ENCODE measurements around the gene BCR. TPM values are rescaled to one million over a fixed set of nuclear protein-coding genes. Genes with fewer than 3 reads are reported as not detected.

BCR gene
- total and polyA plus RNA-seq, 2 of the 8 experiments (the other 6 are each of a cell fraction or from before 2014, with no cell fraction given), result 66.7 to 130 TPM

DNA sequence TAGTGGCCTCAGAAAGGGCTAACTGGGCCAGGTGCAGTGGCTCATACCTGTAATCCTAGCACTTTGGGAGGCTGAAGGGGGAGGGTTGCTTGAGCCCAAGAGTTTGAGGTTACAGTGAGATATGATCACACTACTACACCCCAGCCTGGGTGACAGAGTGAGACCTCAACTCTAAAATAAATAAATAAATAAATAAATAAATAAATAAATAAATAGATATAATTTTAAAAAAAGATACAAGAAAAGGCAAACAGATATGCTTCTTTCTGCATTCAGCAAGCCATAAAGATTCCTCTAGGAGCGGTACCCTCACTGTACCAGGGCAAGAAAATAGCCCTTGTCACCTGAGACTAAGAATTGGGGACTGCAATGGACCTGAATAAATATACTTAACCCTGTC is 37.2 kb upstream of the BCR start:
- ChIA-PET POLR2A (ENCODE audit: partially characterized antibody) (no interaction called here), CTCF (ENCODE audit: partially characterized antibody) (interaction anchor here (1.1 to 5.8 kb wide), 2 partner anchors 13 to 139 kb away, joined by 3 to 49 read pairs; no protein-coding TSS in a partner anchor)
- Histone ChIP-seq H3K56ac (replicated peaks; ENCODE audit: insufficient read length, low read depth, low read length) (no peak overlapping the region), H2AK5ac (ENCODE audit: low read depth, low read length) (no peak overlapping the region), H4K8ac (ENCODE audit: extremely low read depth, insufficient read depth, low read length) (no peak overlapping the region), H3K9me3 (ENCODE audit: insufficient read depth in 2 of 2, low read depth in 1 of 2, low read length in 1 of 2) (no peaks in the 10 kb centered on the region), H3K36me3 (ENCODE audit: control insufficient read depth in 2 of 4, insufficient read depth in 4 of 4, low read length in 3 of 4) (no peaks in the 10 kb centered on the region), H2BK20ac (ENCODE audit: low read length) (no peak overlapping the region), H3K79me2 (ENCODE audit: control insufficient read depth in 1 of 2, insufficient read depth in 2 of 2, low read length in 2 of 2) (no peaks in the 10 kb centered on the region), H3K4me1 (replicated peaks in 1 of 4; ENCODE audit: control insufficient read depth in 3 of 4, insufficient read depth in 4 of 4, low read length in 3 of 4) (peaks cover 0 to 10% (median 4%) of the 10 kb centered on the region in 4 experiments; a peak in 4 of 7 replicates), H3K14ac (ENCODE audit: insufficient read length) (no peak overlapping the region), H3K18ac (ENCODE audit: extremely low read depth, low read length) (no peak overlapping the region), H3K27me3 (replicated peaks in 1 of 4; ENCODE audit: control insufficient read depth in 3 of 4, extremely low read depth in 1 of 4, insufficient read depth in 3 of 4, low read length in 3 of 4) (peaks cover 0 to 14% (median 7%) of the 10 kb centered on the region in 4 experiments; a peak in 5 of 7 replicates), H2BK5ac (ENCODE audit: low read depth, low read length) (no peak overlapping the region), H2BK12ac (ENCODE audit: low read depth, low read length) (no peak overlapping the region), H4K20me1 (replicated peaks in 1 of 2; ENCODE audit: control insufficient read depth in 1 of 2, insufficient read depth in 2 of 2, low read length in 2 of 2) (no peaks in the 10 kb centered on the region), H3K27ac (ENCODE audit: low read depth, low read length) (no peak overlapping the region), H4K5ac (ENCODE audit: insufficient read length, low read depth, low read length) (no peak overlapping the region), H2AFZ (ENCODE audit: low read length) (no peak overlapping the region), H2BK120ac (replicated peaks; ENCODE audit: low read depth, low read length) (no peak overlapping the region), H3K23me2 (ENCODE audit: low read depth, low read length) (peaks cover 6% of the 10 kb centered on the region; the same call in 1 of the 2 replicates), H4K91ac (replicated peaks; ENCODE audit: insufficient read length, low read length) (no peak overlapping the region), H3K9ac (replicated peaks in 1 of 4; ENCODE audit: extremely low read depth in 1 of 4, low read depth in 3 of 4, low read length in 3 of 4) (no peak overlapping the region), H3K4ac (replicated peaks; ENCODE audit: insufficient read length, low read depth, low read length) (no peak overlapping the region), H3K79me1 (ENCODE audit: low read depth, low read length) (no peaks in the 10 kb centered on the region), H2BK15ac (ENCODE audit: low read length) (no peak overlapping the region), H3K23ac (ENCODE audit: insufficient read length) (no peak overlapping the region), H3K4me3 (ENCODE audit: extremely low read depth in 1 of 4, insufficient read depth in 2 of 4, low read depth in 3 of 4, low read length in 4 of 4) (no peak overlapping the region), H3K4me2 (ENCODE audit: insufficient read depth in 1 of 2, low read depth in 2 of 2, low read length in 2 of 2) (no peak overlapping the region)
- 94% methylated on average over 1 of the region's 1 CpG; no CpG with 5 or more reads in 1 of the 2 experiments for WGBS, 2 experiments (ENCODE audit: extremely low coverage in 1 of 2, insufficient coverage in 1 of 2, insufficient read length in 1 of 2, insufficient replicate concordance in 2 of 2, low coverage in 1 of 2, low lambda C conversion rate in 2 of 2, missing lambda C conversion rate in 1 of 2)
- TF ChIP-seq RBBP5 (IDR thresholded peaks at IDR 0.05; ENCODE audit: borderline replicate concordance, low read depth, low read length) (no peak), GTF2F1 (IDR thresholded peaks at IDR 0.05; ENCODE audit: borderline replicate concordance, low read depth, low read length) (no peak), JUND (IDR thresholded peaks at IDR 0.05; ENCODE audit: low read length) (no peak), ASH2L (IDR thresholded peaks at IDR 0.05; ENCODE audit: low read length) (no peak), EP300 (IDR thresholded peaks at IDR 0.05; ENCODE audit: borderline replicate concordance in 1 of 2, low read depth in 2 of 2, low read length in 2 of 2) (no peak), SUZ12 (IDR thresholded peaks at IDR 0.05; ENCODE audit: low read length) (no peak), BRCA1 (IDR thresholded peaks at IDR 0.05; ENCODE audit: low read depth, low read length) (no peak), SP1 (IDR thresholded peaks at IDR 0.05; ENCODE audit: low read depth, low read length) (no peak), KDM4A (IDR thresholded peaks at IDR 0.05; ENCODE audit: low read depth, low read length, severe bottlenecking) (no peak), CREB1 (IDR thresholded peaks at IDR 0.05) (no peak), SIX5 (IDR thresholded peaks at IDR 0.05; ENCODE audit: low read depth, low read length) (no peak), CHD1 (IDR thresholded peaks at IDR 0.05; ENCODE audit: low read depth, low read length) (no peak), GABPA (IDR thresholded peaks at IDR 0.05; ENCODE audit: borderline replicate concordance, insufficient read depth, low read length) (no peak)
- TF ChIP-seq, protein P1, sequence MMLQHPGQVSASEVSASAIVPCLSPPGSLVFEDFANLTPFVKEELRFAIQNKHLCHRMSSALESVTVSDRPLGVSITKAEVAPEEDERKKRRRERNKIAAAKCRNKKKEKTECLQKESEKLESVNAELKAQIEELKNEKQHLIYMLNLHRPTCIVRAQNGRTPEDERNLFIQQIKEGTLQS (IDR thresholded peaks at IDR 0.05; ENCODE audit: insufficient read depth, low read depth, low read length), result no peak
- DNase-seq (ENCODE audit: low read depth in 1 of 2, low spot score in 2 of 2) (no peak), FAIRE-seq (no peak)

Data from H1 (cell line).